Skeletal muscle tissue (tissue), 4 donors: ENCODE data around the gene POLE2. TPM values are rescaled to one million over a fixed set of nuclear protein-coding genes. Genes with fewer than 3 reads are reported as not detected.
"Not testable (repeated sequence)": the region's sequence is repeated elsewhere in the genome, so short reads cannot be mapped to it uniquely, and the experiment has no call there.

ENCODE experiments used
- H3K27ac ChIP-seq: one replicate; pipeline ENCODE4 v1.7.0; 2013; ENCODE audit warnings: mild to moderate bottlenecking, low read depth, low read length, inconsistent platforms
- H3K27me3 ChIP-seq, 3 donors: one replicate each; pipeline ENCODE4 v1.7.0; 2013; ENCODE audit warnings: low read length in 3 of 3; ENCODE audit not compliant: control insufficient read depth in 3 of 3, insufficient read depth in 3 of 3
- H3K36me3 ChIP-seq, 3 donors: one replicate each; pipeline ENCODE4 v1.7.0; 2013; ENCODE audit warnings: low read length in 3 of 3; ENCODE audit not compliant: control insufficient read depth in 3 of 3, insufficient read depth in 3 of 3
- H3K4me1 ChIP-seq, 3 donors: one replicate each; pipeline ENCODE4 v1.7.0; 2013; ENCODE audit warnings: low read length in 3 of 3, mild to moderate bottlenecking in 3 of 3; ENCODE audit not compliant: control insufficient read depth in 3 of 3, insufficient read depth in 3 of 3
- H3K4me3 ChIP-seq, 3 donors: one replicate each; pipeline ENCODE4 v1.7.0; 2013; ENCODE audit warnings: low read length in 3 of 3
- H3K9ac ChIP-seq, 3 donors: one replicate each; pipeline ENCODE4 v1.7.0; 2013; ENCODE audit warnings: low read length in 3 of 3, mild to moderate bottlenecking in 3 of 3, moderate library complexity in 2 of 3, low read depth in 1 of 3
- H3K9me3 ChIP-seq, 3 donors: one replicate each; pipeline ENCODE4 v1.7.0; 2013; ENCODE audit warnings: low read length in 3 of 3; ENCODE audit not compliant: control insufficient read depth in 3 of 3
- total RNA-seq: library from RNA; depleted of rRNA; stranded (reverse); fragments of >200 nt; gene quantifications from one replicate; pipeline ENCODE4 v1.2.3, GENCODE V29; 2014
- donor health status: Osteomylitis.

The POLE2 gene
- total RNA-seq, 1 donor from 2014 or later, result 15.1 TPM

- Histone ChIP-seq H3K9ac (peak overlapping the region; percentile 98 to 99 (median 99)), H3K4me3 (peak overlapping the region; percentile 96 to 97 (median 97)), H3K36me3 (peaks cover 2 to 22% (median 12%) of the 10 kb centered on the region in 3 donors), H3K27me3 (no peaks in the 10 kb centered on the region), H3K27ac (peak overlapping the region; percentile 98), H3K9me3 (no peaks in the 10 kb centered on the region), H3K4me1 (peaks cover 25 to 35% (median 26%) of the 10 kb centered on the region in 3 donors)
Observed at GRCh38 chr14:49619730-49620129, 68.3 kb downstream of the POLE2 start.

- peak overlapping the region in 2 of 3 donors; percentile 98 to 99 for H3K9ac ChIP-seq
- H3K9me3 ChIP-seq, H3K27me3 ChIP-seq, H3K27ac ChIP-seq: not testable (repeated sequence)
- peaks cover 24 to 35% (median 26%) of the 10 kb centered on the region in 3 donors for H3K4me1 ChIP-seq
- peaks cover 2 to 21% (median 12%) of the 10 kb centered on the region in 3 donors for H3K36me3 ChIP-seq
- H3K4me3 ChIP-seq, result peak overlapping the region; percentile 96 to 97 (median 97)
Observed at GRCh38 chr14:49619273-49619672, 68.7 kb downstream of the POLE2 start.

GRCh38 chr14:49617852-49618519, 70.0 kb downstream of the POLE2 start:
- Histone ChIP-seq H3K27me3 (no peaks in the 10 kb centered on the region), H3K4me1 (peaks cover 13 to 28% (median 26%) of the 10 kb centered on the region in 3 donors), H3K4me3 (no peak overlapping the region), H3K9me3 (no peaks in the 10 kb centered on the region), H3K36me3 (peaks cover 2 to 18% (median 12%) of the 10 kb centered on the region in 3 donors), H3K9ac (no peak overlapping the region), H3K27ac (no peak overlapping the region)

GRCh38 chr14:49615776-49616175, 72.2 kb downstream of the POLE2 start:
- Histone ChIP-seq H3K9me3 (no peaks in the 10 kb centered on the region), H3K9ac (no peak overlapping the region), H3K36me3 (peaks cover 2 to 18% (median 12%) of the 10 kb centered on the region in 3 donors), H3K4me3 (no peak overlapping the region), H3K27ac (no peak overlapping the region), H3K27me3 (no peaks in the 10 kb centered on the region), H3K4me1 (peaks cover 0 to 12% (median 8%) of the 10 kb centered on the region in 3 donors)

- Histone ChIP-seq H3K9ac (no peak overlapping the region), H3K27ac (no peak overlapping the region), H3K36me3 (peaks cover 2 to 18% (median 12%) of the 10 kb centered on the region in 3 donors), H3K9me3 (no peaks in the 10 kb centered on the region), H3K27me3 (no peaks in the 10 kb centered on the region), H3K4me1 (peaks cover 0 to 1% (median under 1%) of the 10 kb centered on the region in 3 donors), H3K4me3 (no peak overlapping the region)
Observed at GRCh38 chr14:49614196-49614595, 73.8 kb downstream of the POLE2 start.

- Histone ChIP-seq H3K27ac (no peak overlapping the region), H3K9ac (no peak overlapping the region)
Observed at GRCh38 chr14:49612671-49613070, 75.3 kb downstream of the POLE2 start.

GRCh38 chr14:49612251-49612650, 75.8 kb downstream of the POLE2 start:
- Histone ChIP-seq H3K9ac (no peak overlapping the region), H3K27me3 (no peaks in the 10 kb centered on the region), H3K27ac (no peak overlapping the region), H3K9me3 (no peaks in the 10 kb centered on the region), H3K4me3 (no peak overlapping the region), H3K36me3 (peaks cover 0 to 9% (median 0%) of the 10 kb centered on the region in 3 donors), H3K4me1 (no peaks in the 10 kb centered on the region)

More at GRCh38 chr14:49612671-49613070, 75.3 kb downstream of the POLE2 start:
- Histone ChIP-seq H3K27me3 (no peaks in the 10 kb centered on the region), H3K4me1 (no peaks in the 10 kb centered on the region), H3K36me3 (peaks cover 0 to 9% (median 3%) of the 10 kb centered on the region in 3 donors), H3K9me3 (no peaks in the 10 kb centered on the region), H3K4me3 (no peak overlapping the region)

- Histone ChIP-seq H3K27ac (no peak overlapping the region), H3K9ac (no peak overlapping the region), H3K4me3 (no peak overlapping the region), H3K9me3 (no peaks in the 10 kb centered on the region), H3K27me3 (no peaks in the 10 kb centered on the region), H3K36me3 (peaks cover 0 to 9% (median 0%) of the 10 kb centered on the region in 3 donors), H3K4me1 (no peaks in the 10 kb centered on the region)
Observed at GRCh38 chr14:49607583-49607982, 80.4 kb downstream of the POLE2 start.

- Histone ChIP-seq H3K9ac (peak within 1 kb of the TSS; percentile 96 to 98 (median 96)), H3K4me1 (peaks cover 4 to 11% (median 5%) of the 10 kb centered on the region in 3 donors), H3K36me3 (peaks cover 0 to 2% (median 2%) of the 10 kb centered on the region in 3 donors), H3K4me3 (peak within 1 kb of the TSS; percentile 96 to 98 (median 96)), H3K9me3 (no peaks in the 10 kb centered on the region), H3K27me3 (no peaks in the 10 kb centered on the region), H3K27ac (peak within 1 kb of the TSS; percentile 95)
Observed at GRCh38 chr14:49598485-49599300, 89.3 kb downstream of the POLE2 start, which contains the start of gene LRR1. TSS of gene LRR1 (plus strand) at chr14:49598940. CDS start at chr14:49599021, 81 bp downstream.

GRCh38 chr14:49598189-49598484, 89.9 kb downstream of the POLE2 start:
- Histone ChIP-seq H3K27me3 (no peaks in the 10 kb centered on the region), H3K9ac (peak overlapping the region; percentile 96 to 98 (median 96)), H3K4me1 (peaks cover 4 to 11% (median 5%) of the 10 kb centered on the region in 3 donors), H3K4me3 (peak overlapping the region; percentile 96 to 98 (median 96)), H3K27ac (peak overlapping the region; percentile 95), H3K36me3 (peaks cover 0 to 2% (median 2%) of the 10 kb centered on the region in 3 donors), H3K9me3 (no peaks in the 10 kb centered on the region)
